ENCODE data around the gene SPATA13.

DNA sequence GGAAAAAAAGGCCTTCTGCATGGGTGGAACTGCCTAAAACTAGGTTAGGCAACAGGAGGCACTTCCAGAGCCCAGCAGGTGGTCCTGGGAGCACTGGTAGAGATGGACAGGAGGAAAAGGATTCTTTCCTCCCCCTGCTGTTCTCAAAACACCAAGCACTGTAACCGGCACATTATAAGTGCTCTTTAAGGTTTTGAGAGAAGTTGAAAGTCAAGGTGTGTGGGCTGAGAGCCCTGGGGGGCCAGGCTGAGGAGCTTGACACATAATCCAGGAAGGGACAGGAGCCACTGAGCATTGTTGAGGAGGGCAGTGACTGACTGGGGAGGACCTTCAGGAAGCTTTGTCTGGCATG, 32.3 kb downstream of the SPATA13 start:
- TF ChIP-seq POLR2A (IDR thresholded peaks at IDR 0.05) = no peak
- TF ChIP-seq, protein P1, sequence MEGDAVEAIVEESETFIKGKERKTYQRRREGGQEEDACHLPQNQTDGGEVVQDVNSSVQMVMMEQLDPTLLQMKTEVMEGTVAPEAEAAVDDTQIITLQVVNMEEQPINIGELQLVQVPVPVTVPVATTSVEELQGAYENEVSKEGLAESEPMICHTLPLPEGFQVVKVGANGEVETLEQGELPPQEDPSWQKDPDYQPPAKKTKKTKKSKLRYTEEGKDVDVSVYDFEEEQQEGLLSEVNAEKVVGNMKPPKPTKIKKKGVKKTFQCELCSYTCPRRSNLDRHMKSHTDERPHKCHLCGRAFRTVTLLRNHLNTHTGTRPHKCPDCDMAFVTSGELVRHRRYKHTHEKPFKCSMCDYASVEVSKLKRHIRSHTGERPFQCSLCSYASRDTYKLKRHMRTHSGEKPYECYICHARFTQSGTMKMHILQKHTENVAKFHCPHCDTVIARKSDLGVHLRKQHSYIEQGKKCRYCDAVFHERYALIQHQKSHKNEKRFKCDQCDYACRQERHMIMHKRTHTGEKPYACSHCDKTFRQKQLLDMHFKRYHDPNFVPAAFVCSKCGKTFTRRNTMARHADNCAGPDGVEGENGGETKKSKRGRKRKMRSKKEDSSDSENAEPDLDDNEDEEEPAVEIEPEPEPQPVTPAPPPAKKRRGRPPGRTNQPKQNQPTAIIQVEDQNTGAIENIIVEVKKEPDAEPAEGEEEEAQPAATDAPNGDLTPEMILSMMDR (IDR thresholded peaks at IDR 0.05) = no peak
- TF ChIP-seq POLR2AphosphoS5 (IDR thresholded peaks at IDR 0.05; ENCODE audit: insufficient read depth in 1 of 2, low read depth in 1 of 2) = no peak

All from vagina (tissue), 2 donors.